Measurements from ENCODE around the gene SNAPC3. TPM values are rescaled to one million over a fixed set of nuclear protein-coding genes. Genes with fewer than 3 reads are reported as not detected.

Gene SNAPC3
- total RNA-seq, 2 donors from 2014 or later = 36.9 to 56.6 TPM

GRCh38 chr9:15400281-15400941 is 22.3 kb upstream of the SNAPC3 start:
- H3K27me3 ChIP-seq = no peaks in the 10 kb centered on the region
- TF ChIP-seq, protein P1, sequence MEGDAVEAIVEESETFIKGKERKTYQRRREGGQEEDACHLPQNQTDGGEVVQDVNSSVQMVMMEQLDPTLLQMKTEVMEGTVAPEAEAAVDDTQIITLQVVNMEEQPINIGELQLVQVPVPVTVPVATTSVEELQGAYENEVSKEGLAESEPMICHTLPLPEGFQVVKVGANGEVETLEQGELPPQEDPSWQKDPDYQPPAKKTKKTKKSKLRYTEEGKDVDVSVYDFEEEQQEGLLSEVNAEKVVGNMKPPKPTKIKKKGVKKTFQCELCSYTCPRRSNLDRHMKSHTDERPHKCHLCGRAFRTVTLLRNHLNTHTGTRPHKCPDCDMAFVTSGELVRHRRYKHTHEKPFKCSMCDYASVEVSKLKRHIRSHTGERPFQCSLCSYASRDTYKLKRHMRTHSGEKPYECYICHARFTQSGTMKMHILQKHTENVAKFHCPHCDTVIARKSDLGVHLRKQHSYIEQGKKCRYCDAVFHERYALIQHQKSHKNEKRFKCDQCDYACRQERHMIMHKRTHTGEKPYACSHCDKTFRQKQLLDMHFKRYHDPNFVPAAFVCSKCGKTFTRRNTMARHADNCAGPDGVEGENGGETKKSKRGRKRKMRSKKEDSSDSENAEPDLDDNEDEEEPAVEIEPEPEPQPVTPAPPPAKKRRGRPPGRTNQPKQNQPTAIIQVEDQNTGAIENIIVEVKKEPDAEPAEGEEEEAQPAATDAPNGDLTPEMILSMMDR (IDR thresholded peaks at IDR 0.05) = no peak
- no peak overlapping the region for H3K4me3 ChIP-seq
- H3K9me3 ChIP-seq = no peaks in the 10 kb centered on the region
- H3K4me1 ChIP-seq = no peaks in the 10 kb centered on the region
- H3K9ac ChIP-seq (ENCODE audit: low read depth in 2 of 2, low read length in 2 of 2) = no peak overlapping the region
- peak overlapping the region; percentile 40 for H3K27ac ChIP-seq
- DNase-seq = no peak
- H3K36me3 ChIP-seq = no peaks in the 10 kb centered on the region
- intact Hi-C loops (cut with DNase I) = loop anchor here (10.0 kb wide), 1 partner anchor 66 kb away; no protein-coding TSS in a partner anchor

GRCh38 chr9:15401266-15401665 is 21.4 kb upstream of the SNAPC3 start:
- no peaks in the 10 kb centered on the region for H3K27me3 ChIP-seq
- TF ChIP-seq, protein P1 (IDR thresholded peaks at IDR 0.05) = no peak
- no peak overlapping the region for H3K9ac ChIP-seq (ENCODE audit: low read depth in 2 of 2, low read length in 2 of 2)
- no peak overlapping the region for H3K27ac ChIP-seq
- intact Hi-C loops (cut with DNase I) = loop anchor here (10.0 kb wide), 1 partner anchor 66 kb away; no protein-coding TSS in a partner anchor
- no peaks in the 10 kb centered on the region for H3K9me3 ChIP-seq
- no peaks in the 10 kb centered on the region for H3K4me1 ChIP-seq
- no peaks in the 10 kb centered on the region for H3K36me3 ChIP-seq
- DNase-seq = no peak
- H3K4me3 ChIP-seq = no peak overlapping the region

DNA sequence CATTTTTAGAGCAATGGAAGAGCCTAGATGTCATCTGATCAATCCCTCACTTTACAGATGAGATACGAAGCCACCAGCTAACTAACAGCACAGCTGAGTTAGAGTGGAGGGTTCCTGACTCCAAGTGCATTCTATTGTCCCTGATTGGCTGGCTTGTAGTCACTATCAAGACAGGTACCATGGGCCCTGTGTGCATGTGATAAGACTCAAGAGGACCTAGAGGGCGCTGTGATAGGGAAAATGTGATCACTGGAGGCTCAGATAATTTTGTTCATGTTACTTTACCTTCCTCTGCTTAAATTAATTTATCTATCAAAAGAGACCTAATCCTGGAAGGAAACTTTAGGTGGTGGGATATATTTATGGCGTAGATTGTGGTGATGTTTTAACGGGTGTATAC is 19.5 kb upstream of the SNAPC3 start:
- TF ChIP-seq, protein P1 (IDR thresholded peaks at IDR 0.05) = peak; percentile 28
- Histone ChIP-seq H3K36me3 (no peaks in the 10 kb centered on the region), H3K4me1 (no peaks in the 10 kb centered on the region)

DNA sequence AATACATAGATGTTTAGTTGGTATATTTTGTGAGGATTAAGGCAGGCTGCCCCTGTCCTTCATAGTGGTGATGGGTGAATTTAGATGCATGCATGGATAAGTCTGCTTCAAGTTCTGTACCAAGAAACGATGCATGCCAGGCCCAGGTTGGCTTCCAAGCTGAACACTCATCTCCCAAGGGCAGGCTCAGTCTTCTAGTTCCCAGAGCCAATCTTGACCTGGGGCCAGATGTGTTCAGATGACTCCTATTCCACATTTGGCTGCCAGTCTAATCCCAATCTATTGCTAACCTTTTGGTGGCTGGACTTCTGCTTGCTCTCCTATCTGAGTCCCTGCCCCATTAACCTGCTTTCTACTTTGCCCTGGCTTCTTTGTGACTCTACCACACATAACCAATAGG is 18.5 kb upstream of the SNAPC3 start:
- H3K27me3 ChIP-seq = no peaks in the 10 kb centered on the region
- H3K4me1 ChIP-seq = no peaks in the 10 kb centered on the region
- H3K36me3 ChIP-seq = no peaks in the 10 kb centered on the region
- H3K9me3 ChIP-seq = no peaks in the 10 kb centered on the region
- DNase-seq = no peak
- H3K27ac ChIP-seq = no peak overlapping the region
- H3K9ac ChIP-seq (ENCODE audit: low read depth in 2 of 2, low read length in 2 of 2) = no peak overlapping the region
- H3K4me3 ChIP-seq = no peak overlapping the region
- TF ChIP-seq, protein P1 (IDR thresholded peaks at IDR 0.05) = no peak
- intact Hi-C loops (cut with DNase I) = loop anchor here (10.0 kb wide), 1 partner anchor 69 kb away; no protein-coding TSS in a partner anchor

More for the DNA sequence above, 19.5 kb upstream of the SNAPC3 start:
- no peak for DNase-seq
- intact Hi-C loops (cut with DNase I) = loop anchor here (10.0 kb wide), 1 partner anchor 68 kb away; no protein-coding TSS in a partner anchor
- H3K27ac ChIP-seq = no peak overlapping the region
- no peaks in the 10 kb centered on the region for H3K27me3 ChIP-seq
- H3K9ac ChIP-seq (ENCODE audit: low read depth in 2 of 2, low read length in 2 of 2) = no peak overlapping the region
- no peaks in the 10 kb centered on the region for H3K9me3 ChIP-seq
- no peak overlapping the region for H3K4me3 ChIP-seq

GRCh38 chr9:15416880-15417279 is 5.8 kb upstream of the SNAPC3 start:
- Histone ChIP-seq H3K4me3 (no peak overlapping the region), H3K9ac (ENCODE audit: low read depth in 2 of 2, low read length in 2 of 2) (no peak overlapping the region), H3K36me3 (no peaks in the 10 kb centered on the region), H3K27me3 (no peaks in the 10 kb centered on the region), H3K27ac (no peak overlapping the region), H3K9me3 (no peaks in the 10 kb centered on the region), H3K4me1 (peaks cover 5% of the 10 kb centered on the region)
- TF ChIP-seq, protein P1 (IDR thresholded peaks at IDR 0.05) = peak; percentile 45
- peak; percentile 69 for DNase-seq
- intact Hi-C loops (cut with DNase I) = loop anchor here (5.0 to 10.0 kb wide), 2 partner anchors 142 to 205 kb away; no protein-coding TSS in a partner anchor

Measured in colonic mucosa (tissue), 4 donors.